DLD1 (cell line): ENCODE data around the gene SUPV3L1.

Experiments used
- in situ Hi-C: cut with HindIII; loops from 2 replicates; pipeline ENCODE4 v1.10.0; 2017; ENCODE audit warnings: low sequenced_read_pairs

Gene SUPV3L1

GRCh38 chr10:69228151-69228550 lies 48.1 kb downstream of the SUPV3L1 start:
- in situ Hi-C loops, result no loop called here

- in situ Hi-C loops, result no loop called here
Observed at GRCh38 chr10:69229616-69229916, 49.5 kb downstream of the SUPV3L1 start.

- in situ Hi-C loops, result no loop called here
Observed at GRCh38 chr10:69230128-69230527, 50.1 kb downstream of the SUPV3L1 start.

GRCh38 chr10:69232252-69232651 lies 52.2 kb downstream of the SUPV3L1 start:
- in situ Hi-C loops, result no loop called here

GRCh38 chr10:69232736-69233480 lies 52.9 kb downstream of the SUPV3L1 start:
- in situ Hi-C loops, result no loop called here

- in situ Hi-C loops, result no loop called here
Observed at GRCh38 chr10:69234447-69234846, 54.4 kb downstream of the SUPV3L1 start.

- in situ Hi-C loops, result no loop called here
Observed at GRCh38 chr10:69237528-69238159, 57.6 kb downstream of the SUPV3L1 start.

- in situ Hi-C loops, result no loop called here
Observed at GRCh38 chr10:69239136-69239535, 59.1 kb downstream of the SUPV3L1 start.

GRCh38 chr10:69239816-69240434 lies 59.9 kb downstream of the SUPV3L1 start:
- in situ Hi-C loops, result loop anchor here (10.0 kb wide), 2 partner anchors 105 to 185 kb away; no protein-coding TSS in a partner anchor

- in situ Hi-C loops, result loop anchor here (10.0 kb wide), 2 partner anchors 104 to 184 kb away; no protein-coding TSS in a partner anchor
Observed at GRCh38 chr10:69240455-69240854, 60.4 kb downstream of the SUPV3L1 start.

GRCh38 chr10:69241575-69241974 lies 61.5 kb downstream of the SUPV3L1 start:
- in situ Hi-C loops, result loop anchor here (10.0 kb wide), 2 partner anchors 103 to 183 kb away; no protein-coding TSS in a partner anchor

GRCh38 chr10:69242040-69242851 lies 62.2 kb downstream of the SUPV3L1 start:
- in situ Hi-C loops, result loop anchor here (10.0 kb wide), 2 partner anchors 103 to 183 kb away; no protein-coding TSS in a partner anchor

- in situ Hi-C loops, result loop anchor here (10.0 kb wide), 2 partner anchors 102 to 182 kb away; no protein-coding TSS in a partner anchor
Observed at GRCh38 chr10:69242852-69243212, 62.8 kb downstream of the SUPV3L1 start.

GRCh38 chr10:69243817-69244216 lies 63.8 kb downstream of the SUPV3L1 start:
- in situ Hi-C loops, result loop anchor here (10.0 kb wide), 2 partner anchors 101 to 181 kb away; no protein-coding TSS in a partner anchor

GRCh38 chr10:69246036-69246435 lies 66.0 kb downstream of the SUPV3L1 start:
- in situ Hi-C loops, result loop anchor here (10.0 kb wide), 2 partner anchors 99 to 179 kb away; no protein-coding TSS in a partner anchor

- in situ Hi-C loops, result loop anchor here (10.0 kb wide), 2 partner anchors 98 to 178 kb away; no protein-coding TSS in a partner anchor
Observed at GRCh38 chr10:69246581-69247312, 66.7 kb downstream of the SUPV3L1 start.

GRCh38 chr10:69247313-69247710 lies 67.3 kb downstream of the SUPV3L1 start:
- in situ Hi-C loops, result loop anchor here (10.0 kb wide), 2 partner anchors 97 to 177 kb away; no protein-coding TSS in a partner anchor

GRCh38 chr10:69248117-69248730 lies 68.2 kb downstream of the SUPV3L1 start:
- in situ Hi-C loops, result loop anchor here (10.0 kb wide), 2 partner anchors 97 to 177 kb away; no protein-coding TSS in a partner anchor

GRCh38 chr10:69250041-69250440 lies 70.0 kb downstream of the SUPV3L1 start:
- in situ Hi-C loops, result no loop called here
